Adrenal gland (tissue), 5 donors: ENCODE data around the gene LYZL2.
"Not testable (repeated sequence)": the region's sequence is repeated elsewhere in the genome, so short reads cannot be mapped to it uniquely, and the experiment has no call there.

Experiments used
- CTCF ChIP-seq, 6 experiments: fragments of 450-650 bp in 4 of 6; fragments of 200-600 bp in 2 of 6; sonication (generic) in 1 of 6; IDR thresholded peaks; 1 replicate in 5 of 6; 2 replicates in 1 of 6; pipeline versions ENCODE4 v1.5.1 to v1.8.0; 2016 to 2021; ENCODE audit warnings: antibody characterized with exemption in 6 of 6, mild to moderate bottlenecking in 2 of 6, moderate library complexity in 1 of 6
- POLR2A ChIP-seq, 2 donors: fragments of 450-650 bp; IDR thresholded peaks; one replicate each; pipeline ENCODE4 v1.6.1; 2017; ENCODE audit warnings: antibody characterized with exemption in 2 of 2, mild to moderate bottlenecking in 2 of 2, moderate library complexity in 1 of 2
- donor health status: DM: no; HTN: no; CAD: no.

DNA sequence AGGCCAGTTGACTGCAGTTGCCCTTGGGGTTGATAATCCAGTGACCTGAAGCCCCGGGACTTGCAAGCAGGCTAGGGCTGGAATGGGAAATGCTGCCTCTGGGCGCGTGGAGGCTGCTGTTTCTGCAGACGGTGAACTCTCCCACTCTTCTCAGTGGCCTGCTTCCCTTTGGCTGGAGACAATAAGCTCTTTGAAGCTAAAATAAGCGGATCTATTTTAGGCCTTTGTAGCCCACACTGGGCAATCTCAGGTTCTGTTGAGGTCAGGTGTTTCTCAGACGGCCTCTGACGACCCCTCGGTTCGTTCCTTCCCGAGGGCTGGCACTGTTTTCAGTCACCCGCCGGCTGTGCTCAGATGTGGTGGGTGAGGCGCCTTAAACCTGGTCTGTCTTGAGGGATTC lies 43.7 kb upstream of the LYZL2 start:
- not testable (repeated sequence) for TF ChIP-seq CTCF, POLR2A (IDR thresholded peaks at IDR 0.05)
